ENCODE measurements around the gene LRBA. TPM values are rescaled to one million over a fixed set of nuclear protein-coding genes. Genes with fewer than 3 reads are reported as not detected.
"Not testable (repeated sequence)": the region's sequence is repeated elsewhere in the genome, so short reads cannot be mapped to it uniquely, and the experiment has no call there.

The LRBA gene
- total RNA-seq, 1 donor from 2014 or later, result 93.1 TPM

DNA sequence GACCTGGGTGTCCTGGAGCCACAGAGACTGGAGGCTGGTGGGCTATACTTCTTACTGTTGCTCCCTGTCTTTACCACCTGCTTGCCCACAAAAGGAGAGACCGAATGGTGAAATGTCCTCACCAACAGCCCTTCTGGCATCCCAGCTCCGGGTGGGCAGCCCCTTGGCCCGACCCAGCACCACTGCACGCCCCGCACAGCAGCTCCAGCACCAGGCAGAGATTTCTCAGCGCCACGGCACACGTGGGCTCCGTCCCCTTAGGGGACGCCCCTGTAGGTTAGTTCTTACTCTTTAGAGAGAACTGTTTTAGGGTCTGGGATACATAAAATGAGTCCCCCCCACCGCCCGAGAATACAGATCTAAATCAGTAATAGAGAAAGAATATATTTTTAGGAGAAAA lies 591.6 kb downstream of the LRBA start:
- no peak for DNase-seq (ENCODE audit: low spot score)

DNA sequence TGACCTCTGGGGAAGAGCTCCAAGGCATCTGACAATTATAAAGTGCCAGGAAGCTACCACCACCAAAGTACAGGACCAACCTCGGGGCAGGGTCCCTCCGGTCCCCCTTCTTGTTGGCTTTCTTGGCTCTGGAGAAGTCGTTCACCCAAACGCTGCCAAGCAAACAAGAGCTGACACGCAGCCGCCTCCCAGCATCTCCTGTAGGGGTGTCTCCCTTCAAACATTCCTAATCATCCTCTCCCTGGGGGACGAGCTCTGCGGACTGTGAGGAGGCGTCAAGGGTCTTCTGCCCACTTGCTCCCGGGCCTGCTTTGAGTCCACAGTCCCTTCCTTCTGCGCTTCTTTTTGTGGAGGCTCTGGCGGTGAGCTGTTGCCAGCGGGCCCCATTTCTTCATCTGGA lies 592.0 kb downstream of the LRBA start:
- DNase-seq (ENCODE audit: low spot score), result no peak

DNA sequence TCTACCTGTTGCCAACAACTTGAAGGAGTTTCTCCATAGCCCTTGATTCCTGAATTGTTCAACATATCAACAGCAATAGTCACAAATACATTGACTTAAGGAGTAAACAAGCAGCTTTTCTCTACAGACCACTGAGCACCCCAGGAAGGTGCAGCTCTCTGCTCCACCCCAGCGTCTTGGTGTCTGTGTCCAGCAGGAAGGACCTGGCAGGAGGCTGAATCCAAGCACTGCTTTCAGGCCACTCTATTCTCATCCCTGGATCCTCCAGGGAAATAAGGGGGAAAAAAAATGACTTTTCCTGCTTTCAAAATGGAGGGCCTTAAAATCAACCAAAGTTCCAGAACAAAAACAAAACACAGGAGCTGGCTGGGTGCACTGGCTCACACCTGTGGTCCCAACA lies 593.5 kb downstream of the LRBA start:
- no peak for DNase-seq (ENCODE audit: low spot score)

DNA sequence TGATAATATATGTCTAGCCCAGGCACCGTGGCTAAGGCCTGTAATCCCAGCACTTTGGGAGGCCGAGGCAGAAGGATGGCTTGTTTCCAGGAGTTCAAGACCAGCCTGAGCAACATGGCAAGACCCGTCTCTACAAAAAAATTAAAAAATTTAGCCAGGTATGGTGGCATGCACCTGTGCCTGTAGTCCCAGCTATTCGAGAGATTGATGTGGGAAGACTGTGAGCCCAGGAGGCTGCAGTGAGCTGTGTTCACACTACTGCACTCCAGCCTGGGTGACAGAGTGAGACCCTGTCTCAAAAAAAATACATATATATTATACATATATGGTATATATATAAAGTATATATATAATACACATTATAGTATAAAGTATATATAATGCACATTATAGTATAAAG lies 595.1 kb downstream of the LRBA start:
- DNase-seq (ENCODE audit: low spot score), result no peak

DNA sequence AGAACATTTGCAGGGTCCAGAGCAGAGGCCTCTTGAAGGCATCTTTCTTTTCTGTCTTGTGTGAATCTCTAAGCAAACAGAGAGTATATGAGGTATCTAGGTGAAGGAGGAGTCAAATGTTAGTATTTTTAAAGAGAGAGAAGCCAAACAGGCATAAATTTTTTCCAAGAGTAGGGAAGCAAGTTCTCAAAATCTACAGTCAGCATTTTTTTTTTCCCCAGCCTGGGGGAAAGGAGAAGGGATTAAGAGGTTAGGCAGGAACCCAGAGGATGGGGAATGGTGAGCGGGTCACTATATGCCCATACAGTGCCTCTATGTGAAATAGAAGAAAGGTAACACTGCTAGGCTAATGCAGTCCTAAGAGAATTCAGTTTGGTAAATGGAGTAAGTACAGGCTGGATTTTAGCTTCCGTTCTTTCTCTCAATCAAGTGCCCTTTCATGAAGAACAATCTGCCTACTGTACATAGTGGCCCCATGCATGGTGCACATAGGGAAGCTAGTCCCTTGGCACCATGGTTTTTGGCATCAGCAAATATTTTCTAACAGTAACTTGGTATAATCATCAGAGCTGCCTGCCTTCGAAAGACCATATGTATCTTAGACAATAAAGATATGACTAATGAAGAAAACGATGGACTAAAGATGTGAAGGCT lies 596.2 kb downstream of the LRBA start:
- no peak for DNase-seq (ENCODE audit: low spot score)

DNA sequence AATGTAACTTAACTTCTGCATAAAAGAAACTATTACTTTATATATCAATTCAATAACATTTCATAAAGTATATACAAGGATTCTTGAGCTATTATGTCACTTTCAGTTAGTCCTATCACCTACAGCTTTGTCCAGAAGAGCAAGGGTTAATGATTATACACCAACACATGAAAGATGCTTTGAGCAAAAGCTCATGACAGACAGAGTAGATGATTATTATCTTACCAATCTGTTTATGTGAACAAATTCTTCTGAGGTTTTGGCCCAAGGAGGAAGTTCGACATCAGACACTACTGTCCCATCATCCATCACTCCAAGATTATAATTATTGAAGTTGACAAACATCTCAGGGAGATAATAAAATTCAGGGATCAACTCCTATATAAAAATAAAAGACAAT lies 599.9 kb downstream of the LRBA start:
- DNase-seq (ENCODE audit: low spot score), result no peak

DNA sequence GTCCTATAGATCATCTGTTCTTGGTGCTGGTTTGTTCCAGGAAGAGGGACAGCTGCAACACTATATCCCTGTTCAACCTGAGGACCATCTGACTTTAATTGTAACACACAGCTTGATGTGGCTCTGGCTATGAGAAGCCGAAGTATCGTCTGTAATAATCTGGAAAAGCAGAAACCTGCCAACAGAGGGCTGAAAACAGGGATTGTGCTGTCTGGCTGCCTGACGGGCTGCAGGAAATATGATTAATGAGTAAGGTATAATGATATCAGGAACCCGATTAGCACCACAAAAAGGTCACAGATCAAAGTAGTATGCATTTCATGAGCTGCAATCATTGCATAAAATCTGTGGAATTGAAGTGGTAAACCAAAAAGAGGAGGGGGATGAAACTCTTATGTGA lies 603.6 kb downstream of the LRBA start:
- no peak for DNase-seq (ENCODE audit: low spot score)

DNA sequence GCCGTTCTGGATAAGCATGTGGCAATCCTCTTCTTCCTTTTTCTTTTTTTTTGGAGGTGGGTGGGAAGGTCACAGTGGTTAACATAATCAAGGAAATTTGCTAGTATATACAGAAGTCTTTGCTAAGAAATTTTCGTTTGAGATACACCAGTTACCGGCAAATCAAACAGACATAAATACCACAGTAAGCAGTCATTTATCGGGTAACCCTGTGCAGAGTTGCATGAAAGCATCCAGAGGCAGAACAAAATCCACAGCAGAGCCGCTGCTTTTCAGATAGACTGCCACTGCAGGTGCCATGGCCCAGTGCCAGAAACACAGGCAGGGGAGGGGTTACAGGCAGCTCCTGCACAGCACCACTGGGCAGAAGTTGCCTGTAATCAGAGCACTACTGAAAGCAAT lies 612.2 kb downstream of the LRBA start:
- DNase-seq (ENCODE audit: low spot score), result no peak

DNA sequence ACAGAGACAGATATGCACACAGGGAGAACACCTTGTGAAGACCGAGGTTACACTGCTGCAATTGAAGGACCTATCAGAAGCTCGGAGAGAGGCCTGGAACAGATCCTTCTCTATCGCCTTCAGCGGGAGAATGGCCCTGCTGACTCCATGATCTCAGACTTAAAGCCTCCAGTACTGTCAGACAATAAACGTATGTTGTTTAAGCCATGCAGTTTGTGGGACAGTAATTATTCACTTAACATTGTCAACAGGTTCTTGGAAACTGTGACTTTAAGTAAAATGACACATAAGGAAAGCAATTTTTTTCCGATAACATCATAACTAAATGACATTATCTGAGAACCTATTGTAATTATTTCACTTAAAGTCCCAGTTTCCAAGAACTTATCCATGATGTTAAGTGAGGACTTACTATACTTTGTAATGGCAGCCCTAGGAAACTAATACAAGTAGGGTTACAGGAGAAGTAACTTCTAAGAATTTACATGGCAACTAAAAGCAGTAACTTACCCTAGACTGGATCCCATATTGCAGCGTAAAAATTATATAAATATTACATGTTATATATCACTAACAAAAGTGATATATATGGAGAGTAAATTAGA lies 613.9 kb downstream of the LRBA start:
- no peak for DNase-seq (ENCODE audit: low spot score)

DNA sequence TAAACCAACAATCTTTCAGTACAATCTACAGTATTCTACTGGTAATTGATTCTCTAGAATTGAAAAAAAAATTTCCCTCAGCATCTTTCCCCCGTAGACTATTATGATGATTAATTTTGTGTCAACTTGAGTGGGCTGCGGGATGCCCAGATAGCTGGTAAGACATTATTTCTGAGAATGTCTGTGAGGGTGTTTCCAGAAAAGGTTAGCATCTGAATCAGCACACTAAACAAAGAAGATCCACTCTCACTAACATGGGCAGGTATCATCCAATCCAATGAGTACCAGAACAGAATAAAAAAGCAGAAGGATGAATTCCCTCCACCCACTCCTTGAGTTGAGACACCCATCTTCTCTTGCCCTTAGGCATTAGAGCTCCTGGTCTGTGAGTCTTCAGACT lies 619.2 kb downstream of the LRBA start:
- DNase-seq (ENCODE audit: low spot score), result no peak

DNA sequence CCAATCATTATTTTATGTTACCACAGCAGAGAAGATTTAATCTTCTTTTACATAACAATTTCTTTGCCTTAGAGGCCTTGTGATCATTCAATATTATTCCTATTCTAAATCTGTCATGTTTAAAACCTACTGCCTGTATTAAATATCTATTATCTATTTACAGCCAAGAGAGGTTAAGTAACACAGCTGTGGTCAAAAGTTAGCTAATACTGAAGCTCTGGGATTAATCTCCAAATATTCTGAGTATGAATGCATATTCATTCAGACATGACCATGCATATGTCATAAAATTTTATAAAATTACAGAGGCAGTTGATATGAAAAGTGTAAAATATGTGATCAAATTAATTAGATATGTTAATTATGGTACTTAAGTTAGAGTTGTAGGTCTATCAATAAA lies 621.0 kb downstream of the LRBA start:
- no peak for DNase-seq (ENCODE audit: low spot score)

DNA sequence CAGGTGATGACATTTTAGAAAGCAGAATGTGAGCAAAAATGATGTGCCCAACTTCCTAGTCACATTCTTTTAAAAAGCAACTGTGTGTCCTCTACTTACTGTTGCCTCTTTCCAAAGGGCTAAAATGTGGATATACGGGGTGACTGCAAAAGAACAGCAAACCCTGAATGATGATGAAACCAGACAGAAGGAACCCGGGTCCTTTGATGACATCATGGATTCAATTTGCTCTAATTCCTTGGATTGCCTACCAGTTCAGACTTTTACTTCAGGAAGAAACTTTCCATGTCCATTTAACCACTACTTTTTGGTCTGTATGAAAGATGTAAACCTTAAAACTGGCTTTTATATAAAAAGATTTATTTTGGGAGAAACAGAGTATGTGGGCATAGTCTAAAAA lies 624.0 kb downstream of the LRBA start:
- no peak for DNase-seq (ENCODE audit: low spot score)

DNA sequence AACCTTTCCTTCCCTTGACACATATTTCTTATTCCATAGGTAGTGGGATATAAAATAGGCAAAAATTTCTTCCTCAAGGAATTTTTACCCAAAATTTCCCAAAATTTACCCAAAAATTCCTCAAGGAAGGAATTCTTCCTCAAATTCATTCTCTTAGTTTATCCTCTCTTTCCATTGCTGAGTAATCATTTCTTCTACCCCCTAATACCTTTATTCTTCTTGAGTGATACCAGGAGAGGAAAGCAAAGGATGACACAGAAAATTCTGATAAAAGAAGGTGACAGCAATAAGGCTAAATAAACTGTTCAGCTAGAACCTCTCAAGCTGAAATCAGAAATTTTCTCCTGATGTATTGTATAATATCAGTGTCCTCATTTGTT lies 624.6 kb downstream of the LRBA start:
- no peak for DNase-seq (ENCODE audit: low spot score)

DNA sequence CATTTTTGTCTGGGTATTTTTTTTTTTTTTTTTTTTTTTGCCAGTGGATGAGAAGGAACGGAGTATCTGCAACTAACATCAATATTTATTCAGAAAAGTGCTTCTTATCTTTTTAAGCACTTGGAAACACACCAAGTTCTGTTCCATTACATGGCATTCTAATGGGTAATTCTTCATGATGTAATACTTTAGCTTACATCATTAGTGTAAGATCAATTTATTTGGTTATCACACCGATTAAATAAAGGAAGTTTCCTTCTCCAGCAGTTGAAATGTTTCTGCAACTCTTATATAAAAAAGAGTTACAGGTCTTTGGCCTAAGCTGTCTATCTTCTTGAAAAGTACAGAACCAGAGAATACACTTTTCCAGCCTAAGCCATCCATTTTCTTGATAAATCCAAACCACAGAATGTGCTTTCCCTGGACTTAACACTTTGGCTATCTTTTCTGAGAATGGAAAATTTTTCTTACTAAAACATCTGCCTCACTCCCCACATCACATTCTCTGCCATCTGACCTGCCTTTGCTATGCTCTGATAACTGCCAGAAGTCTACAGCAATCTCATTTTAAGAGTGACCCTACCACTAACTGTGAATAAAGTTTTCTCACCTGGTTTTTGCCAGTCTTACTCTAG lies 625.1 kb downstream of the LRBA start:
- DNase-seq (ENCODE audit: low spot score), result no peak

DNA sequence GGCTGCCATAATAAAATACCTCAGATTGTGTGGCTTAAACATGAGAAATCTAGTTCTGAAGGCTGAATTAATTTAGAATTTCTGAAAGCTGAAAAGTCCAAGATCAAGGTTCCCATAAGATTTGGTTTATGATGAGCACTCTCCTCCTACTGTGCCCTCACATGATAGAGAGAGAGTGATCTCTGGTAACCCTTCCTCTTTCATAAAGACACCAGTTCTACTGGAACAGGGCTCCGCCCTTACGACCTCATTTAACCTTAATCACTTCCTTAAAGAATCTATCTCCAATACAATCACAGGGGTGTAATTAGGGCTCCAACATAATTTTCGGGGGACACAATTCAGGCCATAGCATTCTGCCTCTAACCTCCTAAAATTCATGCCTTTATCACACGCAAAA lies 627.1 kb downstream of the LRBA start:
- DNase-seq (ENCODE audit: low spot score), result no peak

DNA sequence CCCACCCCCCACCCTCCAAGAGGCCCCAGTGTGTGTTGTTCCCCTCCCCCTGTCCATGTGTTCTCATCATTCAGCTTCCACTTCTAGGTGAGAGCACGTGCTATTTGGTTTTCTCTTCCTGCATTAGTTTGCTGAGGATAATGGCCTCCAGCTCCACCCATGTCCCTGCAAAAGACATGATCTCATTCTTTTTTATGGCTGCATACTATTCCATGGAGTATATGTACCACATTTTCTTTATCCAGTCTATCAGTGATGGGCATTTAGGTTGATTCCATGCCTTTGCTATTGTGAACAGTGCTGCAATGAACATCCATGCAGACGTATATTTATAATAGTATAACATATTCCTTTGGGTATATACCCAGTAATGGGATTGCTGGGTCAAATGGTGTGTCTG lies 628.7 kb downstream of the LRBA start:
- DNase-seq (ENCODE audit: low spot score), result not testable (repeated sequence)

DNA sequence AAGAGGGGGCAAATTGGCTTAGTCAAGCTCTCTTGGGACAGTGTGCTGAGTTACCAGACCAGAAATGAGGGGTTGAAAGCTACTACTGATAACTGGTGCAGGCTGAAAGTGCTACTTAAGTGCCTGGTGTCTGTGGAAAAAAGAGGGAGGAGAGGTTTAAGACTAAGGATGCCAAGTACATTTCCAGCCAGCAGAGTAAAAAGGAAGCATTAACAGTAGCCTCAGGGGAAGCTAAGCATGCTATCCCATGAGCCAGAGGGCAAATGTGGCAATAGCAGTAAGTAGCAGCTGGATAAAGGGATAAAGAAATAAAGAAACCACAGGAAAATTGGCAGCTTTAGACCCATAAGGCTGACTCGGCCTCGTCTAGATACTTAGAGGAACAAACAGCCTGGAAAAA lies 629.5 kb downstream of the LRBA start:
- no peak for DNase-seq (ENCODE audit: low spot score)

DNA sequence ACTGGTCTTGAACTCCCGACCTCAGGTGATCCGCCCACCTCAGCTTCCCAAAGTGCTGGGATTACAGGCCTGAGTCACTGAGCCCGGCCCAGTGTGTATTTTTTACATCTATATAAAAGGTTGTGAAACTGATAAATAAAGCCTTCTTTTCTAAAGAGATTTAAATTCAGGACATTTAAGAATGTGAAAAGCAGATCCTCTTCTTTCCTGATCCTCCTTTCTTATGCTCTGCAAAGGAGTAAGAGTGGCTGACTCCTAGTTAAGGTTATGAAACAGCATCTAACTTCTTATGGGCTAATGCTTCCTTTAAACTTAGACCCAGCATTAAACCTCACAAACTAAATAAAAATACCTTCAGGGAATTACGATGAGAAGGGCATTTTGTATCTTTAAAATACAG lies 630.8 kb downstream of the LRBA start:
- no peak for DNase-seq (ENCODE audit: low spot score)

DNA sequence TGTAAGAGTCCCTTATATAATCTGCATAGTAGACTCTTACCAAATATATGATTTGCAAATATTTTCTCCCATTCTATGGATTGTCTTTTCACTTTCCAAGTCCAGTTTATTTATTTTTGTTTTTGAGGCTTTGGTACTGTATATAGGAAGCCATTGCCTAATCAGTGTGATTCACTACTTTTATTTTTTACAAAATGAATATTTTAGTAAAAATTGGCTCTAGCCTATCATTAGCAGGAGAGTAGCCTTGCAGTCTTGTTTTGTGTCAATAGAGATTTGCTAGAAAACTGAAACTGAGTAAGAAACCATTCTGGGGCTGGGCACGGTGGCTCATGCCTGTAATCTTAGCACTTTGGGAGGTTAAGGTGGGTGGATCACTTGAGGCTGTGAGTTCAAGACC lies 633.1 kb downstream of the LRBA start:
- DNase-seq (ENCODE audit: low spot score), result no peak

DNA sequence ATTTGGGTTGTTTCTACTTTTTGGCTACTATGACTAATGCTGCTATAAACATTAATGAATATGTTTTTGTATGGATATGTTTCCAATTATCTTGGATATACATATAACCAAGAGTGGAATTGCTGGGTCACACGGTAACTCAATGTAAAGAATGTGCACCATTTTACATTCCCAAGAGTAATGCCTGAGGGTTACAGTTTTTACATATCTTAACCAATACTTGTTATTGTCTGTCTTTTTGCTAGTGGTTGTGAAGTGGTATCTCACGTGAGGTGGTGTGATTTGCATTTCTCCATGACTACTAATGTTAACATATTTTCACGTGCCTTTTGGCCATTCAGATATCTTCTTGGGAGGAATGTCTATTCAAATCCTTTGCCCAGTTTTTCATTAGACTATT lies 633.5 kb downstream of the LRBA start:
- DNase-seq (ENCODE audit: low spot score), result no peak

DNA sequence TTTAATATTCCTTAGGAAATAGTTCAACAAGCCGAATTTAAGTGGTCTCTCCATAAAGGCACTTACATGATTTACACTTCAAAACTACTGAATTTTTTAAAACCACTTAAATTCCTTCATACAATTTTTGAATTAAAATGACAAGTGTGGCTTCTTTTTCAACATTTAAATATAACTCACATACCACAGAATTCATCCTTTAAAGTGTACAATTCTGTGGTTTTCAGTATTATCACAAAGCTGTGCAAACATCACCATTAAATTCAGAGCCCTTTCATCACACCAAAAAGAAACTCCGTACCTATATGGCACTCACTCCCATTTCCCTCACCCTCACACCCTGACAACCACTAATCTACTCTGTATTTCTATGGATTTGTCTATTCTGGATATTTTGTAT lies 634.0 kb downstream of the LRBA start:
- DNase-seq (ENCODE audit: low spot score), result no peak

DNA sequence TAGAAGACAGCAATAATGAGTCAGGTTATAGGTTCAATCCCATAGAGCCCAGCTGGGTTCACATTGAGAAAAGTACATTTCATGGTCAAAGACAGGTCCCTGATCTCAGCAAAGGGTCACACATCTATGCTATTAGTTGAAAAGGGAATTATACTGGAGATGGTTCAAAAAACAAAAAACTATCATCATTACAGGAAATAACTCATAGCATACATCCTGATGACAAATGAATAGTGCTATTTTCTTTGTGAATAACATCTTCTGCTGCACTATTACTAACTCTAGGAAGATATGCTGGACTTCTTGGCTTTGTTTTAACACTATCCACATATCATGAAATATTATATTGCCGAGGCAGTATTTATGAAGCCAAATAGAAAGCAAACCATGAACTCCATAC lies 635.6 kb downstream of the LRBA start:
- no peak for DNase-seq (ENCODE audit: low spot score)

DNA sequence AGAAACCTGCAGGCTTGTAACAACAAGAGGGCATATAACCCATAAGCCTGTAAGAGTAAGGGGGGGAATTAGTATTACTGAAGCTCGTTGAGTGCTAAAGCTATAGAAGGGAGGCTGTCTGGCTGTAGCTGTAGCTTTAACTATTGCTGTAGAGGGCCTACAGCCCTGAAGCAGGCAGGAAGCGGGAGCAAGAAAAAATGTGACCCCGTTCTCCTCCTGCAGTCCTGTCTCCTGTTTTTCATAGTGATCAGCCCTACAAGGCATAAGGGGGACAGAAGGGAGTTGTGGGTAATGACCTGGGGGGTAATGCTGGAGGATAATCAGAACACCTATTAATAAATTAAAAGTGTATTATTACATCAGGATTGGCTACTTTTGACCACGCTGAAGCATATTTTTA lies 640.1 kb downstream of the LRBA start:
- no peak for DNase-seq (ENCODE audit: low spot score)

DNA sequence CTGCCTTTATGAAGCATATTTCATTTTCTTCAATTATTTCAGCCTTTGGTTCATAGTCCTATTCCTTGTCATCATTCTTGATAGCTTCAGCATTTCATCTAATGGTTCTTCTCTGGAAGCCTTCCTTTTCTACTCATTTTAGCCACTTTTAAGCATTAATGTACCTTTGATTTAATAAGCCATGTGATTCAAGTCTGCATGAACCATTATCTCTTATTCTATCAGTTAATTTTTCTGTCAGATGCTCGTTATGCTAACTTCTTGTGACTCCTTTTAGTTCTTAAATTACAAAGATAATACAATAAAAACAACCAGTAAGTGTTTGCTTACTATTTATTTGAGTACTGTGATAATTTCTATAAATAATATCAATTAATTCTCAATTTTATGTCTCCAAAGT lies 643.2 kb downstream of the LRBA start:
- DNase-seq (ENCODE audit: low spot score), result no peak
